DMS 273 (cell line): ENCODE data around the gene ADARB2.

Source experiments
- DNase-seq: peaks from one replicate; lab custom pipeline; 2025; ENCODE audit not compliant: unreplicated experiment; lab: John Stamatoyannopoulos, UW

The ADARB2 gene

GRCh38 chr10:1736144-1736971 lies 967 bp downstream of the ADARB2 start:
- DNase-seq = no peak

GRCh38 chr10:1735562-1735961 lies 1.8 kb downstream of the ADARB2 start:
- no peak for DNase-seq

GRCh38 chr10:1734288-1734687 lies 3.0 kb downstream of the ADARB2 start:
- DNase-seq = no peak

- no peak for DNase-seq
Observed at GRCh38 chr10:1733720-1734119, 3.6 kb downstream of the ADARB2 start.

GRCh38 chr10:1732564-1732996 lies 4.7 kb downstream of the ADARB2 start:
- no peak for DNase-seq

- no peak for DNase-seq
Observed at GRCh38 chr10:1731592-1731991, 5.7 kb downstream of the ADARB2 start.

GRCh38 chr10:1729751-1730150 lies 7.6 kb downstream of the ADARB2 start:
- DNase-seq = no peak

- DNase-seq = no peak
Observed at GRCh38 chr10:1726861-1727260, 10.5 kb downstream of the ADARB2 start.

GRCh38 chr10:1724921-1725488 lies 12.3 kb downstream of the ADARB2 start:
- DNase-seq = no peak

GRCh38 chr10:1716839-1717238 lies 20.5 kb downstream of the ADARB2 start:
- no peak for DNase-seq

GRCh38 chr10:1715821-1716220 lies 21.5 kb downstream of the ADARB2 start:
- no peak for DNase-seq

GRCh38 chr10:1712944-1713671 lies 24.2 kb downstream of the ADARB2 start:
- DNase-seq = no peak

GRCh38 chr10:1712314-1712713 lies 25.0 kb downstream of the ADARB2 start:
- no peak for DNase-seq

GRCh38 chr10:1709161-1709560 lies 28.2 kb downstream of the ADARB2 start:
- DNase-seq = no peak

- no peak for DNase-seq
Observed at GRCh38 chr10:1708746-1709145, 28.6 kb downstream of the ADARB2 start.

- DNase-seq = no peak
Observed at GRCh38 chr10:1706711-1707110, 30.6 kb downstream of the ADARB2 start.

- DNase-seq = no peak
Observed at GRCh38 chr10:1706256-1706655, 31.1 kb downstream of the ADARB2 start.

- DNase-seq = no peak
Observed at GRCh38 chr10:1698185-1698584, 39.1 kb downstream of the ADARB2 start.

GRCh38 chr10:1696106-1696505 lies 41.2 kb downstream of the ADARB2 start:
- DNase-seq = no peak

GRCh38 chr10:1690086-1690485 lies 47.2 kb downstream of the ADARB2 start:
- DNase-seq = no peak

- no peak for DNase-seq
Observed at GRCh38 chr10:1688531-1688930, 48.8 kb downstream of the ADARB2 start.

GRCh38 chr10:1687623-1688150 lies 49.6 kb downstream of the ADARB2 start:
- no peak for DNase-seq
